CD4-positive, alpha-beta T cell treated with Interleukin-17A for 4 hours (primary cell): ENCODE results near the gene THSD7A.

Source experiments
- DNase-seq: peaks from one replicate; pipeline ENCODE4 v3.0.0-alpha.2; 2020; ENCODE audit warnings: mixed read lengths

The THSD7A gene

DNA sequence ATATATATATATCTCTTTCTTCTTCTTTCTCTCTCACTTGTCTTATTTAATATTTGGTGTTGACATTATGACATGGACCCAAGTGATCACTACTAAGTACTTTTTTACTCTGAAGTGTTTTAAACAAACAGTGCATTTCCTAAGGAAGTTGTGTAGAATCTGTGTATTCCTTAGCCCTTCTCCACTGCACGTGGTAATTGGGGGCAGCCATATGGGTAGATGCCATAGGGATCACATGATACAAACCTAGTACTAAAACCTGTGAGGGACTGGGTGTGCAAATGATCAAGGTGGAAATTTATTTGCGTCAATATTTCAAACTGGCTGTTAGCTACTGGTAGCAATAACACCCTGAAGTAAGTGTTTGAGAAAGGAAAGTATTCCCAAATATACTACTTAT lies 25.0 kb downstream of the THSD7A start:
- no peak for DNase-seq

DNA sequence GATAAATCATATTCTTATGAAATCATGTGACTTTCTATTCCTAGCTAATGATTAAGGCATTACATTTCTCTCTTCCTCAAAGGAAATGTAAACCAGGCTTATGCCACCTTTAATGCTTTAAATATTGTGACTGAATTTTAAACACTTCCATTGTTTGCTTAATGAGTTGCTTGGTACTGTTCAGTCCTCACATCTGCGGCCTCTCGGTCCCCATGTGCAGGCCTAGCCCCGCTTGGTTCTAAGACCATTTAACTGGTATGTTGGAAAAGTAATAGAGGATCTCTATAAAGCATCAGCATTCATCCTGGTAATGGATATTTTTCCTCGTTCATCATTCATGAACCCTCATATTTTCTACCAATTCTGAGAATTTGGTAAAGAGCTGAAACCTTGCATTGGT lies 27.4 kb downstream of the THSD7A start:
- no peak for DNase-seq

DNA sequence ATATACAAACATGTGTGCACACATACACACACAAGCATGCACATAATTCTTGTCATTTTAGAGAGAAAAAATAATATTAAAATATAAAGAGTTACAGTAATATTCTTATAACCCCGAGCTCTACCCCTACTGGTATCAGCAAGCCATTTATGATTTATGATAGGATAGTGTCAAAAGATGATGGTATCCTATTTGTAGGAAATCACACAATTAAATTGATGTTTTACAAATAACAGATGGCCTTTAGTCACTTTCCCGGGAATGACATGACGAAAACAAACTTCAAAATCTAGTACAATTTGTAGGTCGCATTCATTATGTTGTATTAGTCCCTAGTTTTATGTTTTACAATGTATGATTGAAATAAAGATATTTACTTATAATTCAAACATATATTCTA lies 36.8 kb downstream of the THSD7A start:
- no peak for DNase-seq

DNA sequence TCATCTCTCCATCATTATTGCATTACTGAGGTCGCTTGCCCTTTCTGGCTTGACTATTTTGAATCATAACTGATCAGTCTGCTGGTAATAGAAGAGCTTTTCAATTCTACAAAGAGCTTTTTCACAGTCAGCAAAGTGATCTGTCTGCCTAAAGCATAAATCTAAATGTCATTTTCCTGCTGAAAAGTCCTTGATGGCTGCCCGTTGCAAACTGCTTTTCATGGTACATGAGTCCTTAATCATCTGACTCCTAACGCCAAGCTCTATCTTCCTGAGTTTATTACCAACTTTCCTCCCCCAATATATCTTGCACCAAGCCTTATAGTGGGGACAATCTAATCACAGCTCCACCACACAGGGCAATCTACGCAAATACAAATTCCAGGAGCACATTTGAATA lies 39.8 kb downstream of the THSD7A start:
- no peak for DNase-seq

DNA sequence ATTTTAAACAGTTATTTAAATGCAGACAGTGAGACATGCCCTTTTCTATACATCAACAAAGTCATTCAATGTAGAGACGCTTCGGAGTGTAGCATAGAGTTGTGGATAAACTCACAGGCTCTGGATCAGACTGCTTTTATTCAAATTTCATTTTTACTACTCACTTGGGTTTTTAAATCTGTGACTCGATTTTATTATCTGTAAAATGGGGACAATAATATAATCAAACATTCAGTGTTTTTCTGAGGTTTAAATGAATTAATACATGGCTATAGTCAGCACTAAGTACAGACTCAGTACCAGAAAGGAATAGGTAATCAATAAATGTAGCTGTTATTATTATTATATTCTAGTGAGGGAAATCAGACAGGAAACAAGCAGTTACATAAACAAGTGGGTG lies 43.4 kb downstream of the THSD7A start:
- DNase-seq = no peak

DNA sequence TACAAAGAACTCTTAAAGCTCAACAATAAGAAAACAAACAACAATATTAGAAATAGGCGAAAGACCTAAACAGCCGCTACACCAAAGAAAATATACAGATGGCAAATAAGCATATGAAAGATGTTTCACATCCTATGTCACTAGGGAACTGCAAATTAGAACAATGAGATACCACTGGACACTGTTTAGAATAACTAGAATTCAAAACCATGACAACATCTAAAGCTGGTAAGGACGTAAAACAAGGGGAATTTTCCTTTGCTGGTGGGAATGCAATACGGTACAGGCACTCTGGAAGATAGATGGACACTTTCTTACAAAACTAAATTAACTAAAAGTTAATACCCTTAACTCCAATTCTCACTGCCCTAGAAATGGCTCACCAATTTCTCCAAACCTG lies 44.5 kb downstream of the THSD7A start:
- DNase-seq = no peak

DNA sequence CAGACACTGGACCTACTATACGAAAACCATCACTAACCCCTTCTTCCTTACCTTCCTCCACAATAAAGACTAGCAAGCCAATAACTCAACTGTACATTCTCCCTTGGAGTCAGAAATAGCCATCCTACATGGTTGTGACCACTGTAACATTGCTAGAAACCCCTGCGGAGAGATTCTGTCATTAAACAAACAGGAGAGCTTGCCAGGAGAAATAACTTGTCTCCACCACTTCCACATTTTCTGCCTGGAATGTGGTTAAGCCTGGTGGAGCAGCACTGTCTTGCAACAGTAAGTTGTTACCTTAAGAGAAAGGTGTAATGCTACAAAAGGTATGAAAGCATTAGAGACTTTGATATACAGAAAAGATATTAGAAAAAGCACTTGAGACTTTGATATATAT lies 45.8 kb downstream of the THSD7A start:
- no peak for DNase-seq

DNA sequence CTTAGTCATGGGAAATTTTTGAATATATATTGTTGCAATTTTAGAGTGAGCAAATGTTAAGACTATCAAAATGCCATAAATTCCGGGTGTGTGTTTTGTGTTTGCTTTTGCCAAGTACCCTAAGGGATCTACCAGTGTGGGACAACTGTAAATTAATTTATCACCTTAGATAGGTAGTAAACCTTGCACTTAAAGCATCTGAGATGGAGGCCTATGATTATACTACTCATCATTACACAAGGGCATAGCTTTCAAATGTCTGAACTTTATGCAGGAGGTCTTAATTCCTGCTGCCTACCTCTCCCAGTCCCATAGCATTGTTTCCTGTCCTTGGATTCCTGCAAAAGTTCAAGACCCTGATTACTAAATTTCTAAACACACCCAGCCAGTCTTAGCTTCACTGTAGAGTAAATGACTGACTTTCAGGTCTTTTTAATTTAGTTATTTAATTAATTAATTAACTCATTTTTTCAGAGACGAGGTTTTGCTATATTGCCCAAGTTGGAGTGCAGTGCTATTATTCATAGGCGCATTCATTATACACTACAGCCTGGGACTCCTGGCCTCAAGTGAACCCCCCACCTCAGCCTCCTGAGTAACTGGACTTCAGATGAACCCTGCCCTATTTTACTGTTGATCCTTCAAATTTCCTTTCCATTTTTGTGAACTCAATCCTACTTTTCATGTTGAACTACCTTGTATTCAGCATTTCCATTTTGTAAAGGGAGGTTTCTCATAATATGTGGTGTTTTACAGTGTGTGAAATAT lies 47.0 kb downstream of the THSD7A start:
- DNase-seq = no peak

DNA sequence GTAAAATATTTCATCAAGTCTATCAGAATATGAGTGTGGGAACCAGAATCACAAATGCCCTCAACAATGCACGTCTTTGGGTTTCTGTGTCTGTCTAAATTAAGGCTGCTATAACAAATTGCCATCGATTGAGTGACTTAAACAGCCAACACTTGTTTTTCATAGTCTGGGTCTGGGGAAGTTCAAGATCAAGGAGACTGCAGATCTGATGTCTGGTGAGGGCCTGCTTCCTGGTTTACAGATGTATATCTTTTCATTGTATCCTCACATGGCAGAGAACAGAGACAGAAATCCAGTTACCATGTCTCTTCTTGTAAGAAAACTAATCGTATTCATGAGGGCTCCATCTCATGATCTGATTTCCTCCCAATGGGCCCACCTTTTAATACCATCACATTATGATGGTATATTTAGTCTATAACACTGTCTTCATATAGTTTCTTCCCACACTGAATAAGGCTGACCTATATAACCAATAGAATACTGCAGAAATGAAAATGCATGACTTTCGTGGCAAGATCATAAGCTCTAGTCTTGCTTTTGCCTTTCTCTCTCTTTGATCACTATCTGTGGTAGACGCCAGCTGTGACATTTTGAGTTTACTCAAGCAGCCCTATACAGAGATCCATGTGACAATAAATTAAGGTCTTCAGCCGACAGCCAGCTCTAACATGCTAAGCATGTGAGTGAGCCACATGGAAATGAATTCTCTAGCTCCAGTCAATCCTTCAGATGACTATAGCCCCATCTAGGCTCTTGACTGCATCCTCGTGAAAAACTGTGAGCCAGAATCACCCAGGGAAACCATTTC lies 51.9 kb downstream of the THSD7A start:
- no peak for DNase-seq

DNA sequence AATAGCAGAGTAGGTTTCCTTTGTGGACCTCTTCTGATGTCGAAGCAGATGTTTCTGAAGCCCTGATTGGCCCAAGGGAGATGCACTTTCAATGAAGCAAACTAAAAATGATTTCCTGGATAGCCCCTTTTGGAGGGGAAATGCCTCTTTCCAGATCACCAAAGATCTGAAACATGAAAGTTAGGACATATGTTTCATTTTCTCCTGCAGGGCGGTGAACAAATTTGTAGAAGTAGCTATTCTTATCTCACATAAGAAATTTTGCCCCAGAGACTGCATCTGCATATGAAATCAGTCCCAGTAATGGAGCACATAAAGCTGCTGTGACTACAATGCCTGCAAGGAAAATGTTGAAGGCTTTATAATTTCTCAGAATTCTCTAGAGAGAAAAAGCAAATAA lies 56.0 kb downstream of the THSD7A start:
- no peak for DNase-seq

DNA sequence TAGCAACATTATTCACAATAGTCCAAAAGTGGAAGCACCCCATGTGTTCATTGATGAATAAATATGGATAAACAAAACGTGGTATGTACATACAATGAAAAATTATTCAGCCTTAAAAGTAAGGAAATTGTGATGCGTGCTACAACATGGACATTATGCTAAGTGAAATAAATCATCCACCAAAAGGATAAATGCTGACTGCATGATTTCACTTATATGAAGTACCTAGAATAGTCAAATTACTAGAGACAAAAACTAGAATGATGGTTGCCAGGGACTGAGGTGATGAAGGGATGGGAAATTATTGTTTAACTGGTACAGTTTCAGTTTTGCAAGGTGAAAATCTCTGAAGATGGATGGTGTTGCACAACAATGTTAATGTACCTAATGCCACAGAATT lies 56.6 kb downstream of the THSD7A start:
- DNase-seq = no peak

DNA sequence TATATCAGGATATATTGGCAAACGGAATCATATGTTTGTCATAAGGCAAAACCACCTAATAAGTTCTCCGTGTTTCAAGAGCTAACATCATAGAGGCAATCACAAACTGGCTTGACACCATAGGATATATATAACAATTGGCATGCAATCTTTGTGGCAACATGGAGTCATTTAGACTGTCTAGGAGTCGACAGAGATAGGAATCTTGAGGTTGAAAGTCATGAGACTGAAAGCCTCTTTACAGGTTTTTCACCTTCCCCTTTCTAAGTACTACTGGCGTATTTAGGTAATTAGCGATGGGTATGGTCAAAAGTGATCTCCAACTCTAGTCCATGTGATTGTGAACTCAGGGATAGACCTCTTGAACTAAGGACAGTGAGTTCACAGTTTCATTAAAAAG lies 63.7 kb downstream of the THSD7A start:
- DNase-seq = no peak

DNA sequence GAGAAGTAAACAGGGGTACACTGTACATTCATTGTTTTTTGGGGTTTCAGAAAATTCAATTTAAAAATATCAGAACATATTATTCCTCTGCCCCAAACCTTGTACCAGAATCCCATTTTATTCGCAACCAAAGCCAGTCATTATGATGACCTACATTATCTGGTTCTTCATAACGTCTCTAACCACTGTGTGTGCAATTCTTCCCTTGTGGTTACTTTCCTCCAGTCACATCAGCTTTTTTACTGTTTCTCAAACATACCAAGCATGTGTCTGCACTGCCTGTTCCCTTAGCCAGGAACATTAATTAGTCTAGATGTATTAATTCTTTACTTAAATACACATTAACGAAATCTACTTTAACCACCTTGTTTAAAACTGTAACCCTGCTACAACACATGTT lies 64.8 kb downstream of the THSD7A start:
- no peak for DNase-seq

DNA sequence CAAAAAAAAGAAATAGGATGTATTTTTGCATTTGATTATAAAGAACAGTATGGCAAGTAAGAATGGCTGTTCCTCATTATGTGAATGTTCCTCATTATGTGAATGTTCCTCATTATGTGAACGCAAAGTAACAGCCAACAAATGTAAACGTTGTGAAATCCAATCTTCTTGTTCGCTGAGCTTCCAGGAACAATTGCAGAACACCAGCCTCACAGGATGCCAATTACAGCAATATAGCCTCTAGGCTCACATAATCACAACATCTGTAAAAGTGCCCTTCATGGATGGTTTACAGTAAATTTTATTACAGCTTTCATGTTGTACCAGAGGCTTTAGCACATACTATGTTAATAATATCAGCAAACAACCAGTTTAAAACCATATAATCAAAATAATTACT lies 71.6 kb downstream of the THSD7A start:
- DNase-seq = no peak

DNA sequence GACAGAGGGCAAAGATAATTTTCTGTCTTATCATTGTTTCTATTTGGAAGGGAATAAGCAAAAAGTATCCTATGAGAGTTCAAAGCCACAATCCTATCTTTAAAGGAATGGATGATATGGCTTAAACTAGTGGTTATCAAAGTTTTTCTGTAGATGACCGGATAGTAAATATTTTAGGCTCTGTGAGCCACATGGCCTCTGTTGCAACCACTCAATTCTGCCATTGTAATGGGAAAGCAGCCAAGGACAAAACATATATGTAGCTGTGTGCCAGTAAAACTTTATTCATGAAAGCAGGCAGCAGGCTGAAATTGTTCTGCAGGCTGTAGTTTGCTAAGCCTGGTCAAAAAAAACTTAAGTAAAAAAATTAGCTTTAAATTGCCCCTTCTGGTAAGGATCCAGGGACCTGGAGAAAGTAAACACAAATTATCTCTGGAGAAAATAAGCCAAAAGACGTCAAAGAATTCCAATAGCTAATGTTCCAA lies 73.3 kb downstream of the THSD7A start:
- DNase-seq = no peak

DNA sequence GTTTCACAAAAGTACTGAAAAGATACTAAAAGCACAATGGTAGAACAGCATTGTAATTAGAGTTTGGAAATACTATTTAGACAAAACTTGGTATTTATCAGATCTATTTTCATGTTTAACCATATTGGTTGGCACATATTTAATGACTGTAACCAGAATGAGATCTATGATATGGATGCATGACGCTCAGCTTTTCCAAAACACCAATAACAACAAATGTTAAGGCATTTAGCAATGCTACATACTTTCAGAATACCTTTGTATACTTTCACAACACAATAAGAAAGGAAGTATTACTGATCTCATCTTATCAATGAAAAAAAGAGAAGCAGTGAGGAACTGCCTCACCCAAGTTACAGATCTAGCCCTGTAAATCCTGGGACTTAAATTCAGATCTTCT lies 74.8 kb downstream of the THSD7A start:
- DNase-seq = no peak

DNA sequence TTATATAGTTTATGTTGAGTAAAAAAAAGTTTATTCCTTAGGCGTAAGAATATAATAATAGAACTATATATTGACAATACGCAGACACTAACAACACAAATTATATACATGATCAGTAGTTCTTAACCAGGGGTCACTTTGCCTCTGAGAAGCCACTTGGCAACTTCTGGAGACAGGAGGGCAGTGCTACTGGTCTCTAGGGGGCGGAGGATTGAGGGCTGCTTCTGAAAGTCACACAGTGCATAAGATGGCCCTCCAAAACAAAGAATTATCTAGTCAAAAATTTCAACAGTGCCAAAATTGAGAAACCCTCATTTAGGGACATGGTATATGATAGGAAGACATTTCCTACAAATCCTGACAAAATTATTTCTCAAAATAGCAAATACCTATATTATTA lies 77.1 kb downstream of the THSD7A start:
- no peak for DNase-seq

DNA sequence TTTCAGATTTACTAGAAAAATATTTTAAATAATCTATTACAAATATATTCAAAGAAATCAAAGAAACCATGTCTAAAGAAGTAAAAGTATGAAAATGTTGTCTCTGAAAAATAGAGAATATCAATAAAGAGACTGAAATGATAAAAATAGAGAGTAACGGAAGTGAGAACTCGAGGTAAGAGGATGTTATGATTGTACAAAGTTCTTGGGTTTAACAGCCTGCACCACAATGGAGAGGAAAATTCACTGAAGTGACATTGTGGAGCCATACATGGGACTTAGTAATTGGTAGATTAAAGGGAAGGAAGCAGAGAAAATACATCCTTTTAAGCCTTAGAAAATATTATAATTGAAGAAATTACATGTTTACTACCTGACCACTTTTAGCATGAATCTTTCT lies 77.9 kb downstream of the THSD7A start:
- no peak for DNase-seq

DNA sequence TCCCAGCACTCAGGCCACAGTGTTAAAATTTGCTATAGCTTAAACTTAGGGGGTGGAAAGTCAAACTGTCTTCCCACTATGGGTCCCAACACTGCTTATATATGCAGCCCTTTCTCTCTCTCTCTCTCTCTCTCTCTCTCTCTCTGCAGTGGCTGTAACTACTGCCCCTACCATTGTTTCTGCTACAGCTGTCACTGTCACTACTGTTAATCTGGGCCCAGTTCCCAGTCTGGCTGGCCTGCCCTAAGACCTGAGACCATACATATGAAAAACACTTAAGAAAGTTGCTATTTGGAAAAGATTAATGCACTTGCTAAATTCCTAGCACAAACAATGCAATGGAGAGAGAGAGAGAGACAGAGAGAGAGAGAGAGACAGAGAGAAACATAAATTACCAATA lies 78.6 kb downstream of the THSD7A start:
- no peak for DNase-seq

DNA sequence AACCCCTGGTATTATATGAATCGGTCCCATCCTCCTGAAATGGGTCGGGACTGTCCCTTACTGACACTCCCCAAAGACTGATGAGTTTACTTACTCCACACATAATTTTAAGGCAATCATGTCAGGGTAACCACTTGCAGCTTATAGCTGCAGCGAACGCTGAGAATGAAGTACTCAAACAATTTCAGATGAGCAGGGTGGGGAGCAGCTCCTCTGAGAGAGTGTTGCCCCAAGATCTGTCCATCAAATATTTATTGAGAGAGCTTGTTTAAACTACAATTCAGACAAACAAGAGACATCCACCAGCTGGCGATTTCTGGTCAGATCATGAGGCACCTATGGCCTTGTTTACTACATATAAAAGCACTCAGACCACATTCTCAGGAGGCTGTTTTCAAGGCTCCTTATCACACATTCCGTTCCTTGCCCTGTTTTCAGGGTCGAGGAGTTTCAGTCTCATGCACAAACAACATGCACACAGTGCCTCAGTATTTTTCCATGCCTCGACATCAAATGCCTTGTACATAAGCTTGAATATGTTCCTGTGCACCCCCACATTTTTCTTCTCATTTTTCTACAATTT lies 80.1 kb downstream of the THSD7A start:
- no peak for DNase-seq

DNA sequence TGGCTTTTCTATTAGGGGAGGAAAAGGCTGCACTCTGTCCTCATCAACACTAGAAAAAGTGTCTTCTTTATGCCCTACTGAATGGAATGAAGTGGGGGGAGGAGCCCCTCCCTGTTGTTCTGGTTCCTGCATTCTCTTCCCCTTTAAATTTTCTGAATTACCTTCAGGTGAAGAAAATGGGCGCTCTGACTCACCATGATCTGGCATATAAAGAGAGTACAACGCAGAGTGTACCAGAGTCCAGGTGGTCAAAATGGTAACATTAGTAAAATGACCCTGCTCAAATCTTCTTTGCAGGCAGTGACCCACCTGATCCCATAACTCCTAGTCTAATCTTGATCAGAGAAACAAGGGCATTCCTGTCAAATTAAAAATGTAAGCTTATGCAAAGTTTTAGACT lies 80.7 kb downstream of the THSD7A start:
- no peak for DNase-seq

DNA sequence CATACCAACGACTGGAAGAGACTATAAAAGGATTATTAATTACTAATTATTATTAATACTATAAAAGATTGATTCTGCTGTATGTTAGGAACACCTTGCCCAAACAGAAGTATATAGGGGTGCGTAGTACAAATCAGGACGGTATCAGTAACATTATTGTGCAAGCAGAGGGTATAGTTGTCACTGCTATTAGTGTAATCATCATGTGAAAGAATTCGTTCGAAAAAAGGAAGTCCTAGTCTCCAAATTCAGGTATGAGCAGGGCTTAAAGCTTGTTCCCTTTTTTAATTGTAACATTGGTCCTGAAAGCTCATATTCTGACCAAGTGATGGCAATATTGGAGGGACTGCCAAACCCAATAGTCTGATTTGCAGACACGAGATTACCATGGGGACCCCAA lies 81.8 kb downstream of the THSD7A start:
- no peak for DNase-seq

DNA sequence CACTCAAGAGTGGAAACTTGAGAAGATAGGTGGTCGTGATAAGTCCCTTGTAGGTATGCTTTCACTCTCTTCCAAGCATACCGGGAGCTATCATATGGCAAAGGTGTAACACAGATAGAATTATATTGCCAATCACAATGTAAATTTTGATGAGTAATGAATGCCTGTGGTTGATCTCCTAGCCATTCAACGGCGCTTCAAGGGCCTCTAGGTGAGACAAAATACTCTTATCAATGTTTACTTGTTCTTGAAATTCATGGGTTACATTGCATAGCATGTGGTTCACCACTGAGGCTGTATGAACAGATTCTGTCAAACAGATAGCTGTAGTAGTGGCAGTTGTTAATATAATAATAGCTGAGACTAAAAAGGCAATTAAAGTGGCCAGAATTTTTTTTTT lies 82.4 kb downstream of the THSD7A start:
- no peak for DNase-seq

DNA sequence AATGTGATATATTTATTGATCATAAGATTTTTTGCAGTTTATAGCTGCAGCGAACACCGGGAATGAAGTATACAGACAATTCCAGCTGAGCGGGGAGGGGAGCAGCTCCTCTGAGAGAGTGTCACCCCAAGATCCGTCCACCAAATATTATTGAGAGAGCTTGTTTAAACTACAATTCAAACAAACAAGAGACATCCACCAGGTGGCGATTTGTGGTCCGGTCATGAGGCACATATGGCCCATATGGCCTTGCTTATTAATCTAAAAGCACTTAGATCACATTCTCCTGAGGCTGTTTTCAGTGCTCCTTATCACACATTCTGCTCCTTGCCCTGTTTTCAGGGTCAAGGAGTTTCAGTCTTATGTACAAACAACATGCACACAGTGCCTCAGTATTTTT lies 83.1 kb downstream of the THSD7A start:
- no peak for DNase-seq
